Neuronal stem cell (in vitro differentiated cells): ENCODE data around the gene PCBP2.
"Not testable (repeated sequence)": the region's sequence is repeated elsewhere in the genome, so short reads cannot be mapped to it uniquely, and the experiment has no call there.

Experiments
- DNase-seq: peaks from one replicate; pipeline ENCODE4 v3.0.0-alpha.2; 2013; ENCODE audit warnings: low spot score
- H2AFZ ChIP-seq: one replicate; pipeline ENCODE4 v1.6.1; 2013; ENCODE audit warnings: mild to moderate bottlenecking, low read length, inconsistent platforms
- H2AK5ac ChIP-seq: 2 replicates; pipeline ENCODE4 v1.6.1; 2013; ENCODE audit warnings: low read depth, mild to moderate bottlenecking, inconsistent platforms, low read length, moderate library complexity, mixed read lengths
- H2BK120ac ChIP-seq: 2 replicates; pipeline ENCODE4 v1.6.1; 2013; ENCODE audit warnings: low read depth, mild to moderate bottlenecking, inconsistent platforms, low read length, moderate library complexity, mixed read lengths
- H2BK12ac ChIP-seq: one replicate; pipeline ENCODE4 v1.6.1; 2013; ENCODE audit warnings: low read length, inconsistent platforms
- H2BK15ac ChIP-seq: 2 replicates; pipeline ENCODE4 v1.6.1; 2013; ENCODE audit warnings: mild to moderate bottlenecking, low read length, inconsistent platforms, mixed read lengths
- H2BK5ac ChIP-seq: one replicate; pipeline ENCODE4 v1.6.1; 2013; ENCODE audit warnings: inconsistent platforms, mild to moderate bottlenecking, low read length, moderate library complexity
- H3K14ac ChIP-seq: one replicate; pipeline ENCODE4 v1.6.1; 2013; ENCODE audit warnings: low read length, inconsistent platforms
- H3K18ac ChIP-seq: 2 replicates; pipeline ENCODE4 v1.6.1; 2013; ENCODE audit warnings: low read length, inconsistent platforms
- H3K23ac ChIP-seq: 2 replicates; pipeline ENCODE4 v1.6.1; 2013; ENCODE audit warnings: low read depth, mild to moderate bottlenecking, mixed read lengths, low read length, inconsistent platforms; ENCODE audit not compliant: poor library complexity
- H3K27ac ChIP-seq: replicated peaks from 3 replicates; pipeline ENCODE4 v1.5.1; 2013; ENCODE audit warnings: low read length, inconsistent platforms
- H3K27me3 ChIP-seq, 3 experiments: 2 replicates each; pipeline ENCODE4 v1.6.1; 2013; ENCODE audit warnings: low read length in 3 of 3, mild to moderate bottlenecking in 2 of 3, inconsistent platforms in 1 of 3, low read depth in 1 of 3, mixed read lengths in 1 of 3, moderate library complexity in 1 of 3; ENCODE audit not compliant: control insufficient read depth in 3 of 3, insufficient read depth in 3 of 3
- H3K36me3 ChIP-seq, 2 donors: replicated peaks in 1 of 2; 2 replicates each; pipeline ENCODE4 v1.6.1; 2013; ENCODE audit warnings: low read length in 2 of 2; ENCODE audit not compliant: control insufficient read depth in 2 of 2, insufficient read depth in 2 of 2
- H3K4ac ChIP-seq: 2 replicates; pipeline ENCODE4 v1.6.1; 2013; ENCODE audit warnings: inconsistent platforms, mild to moderate bottlenecking, low read length, moderate library complexity
- H3K4me1 ChIP-seq, 2 donors: 1 replicate in 1 of 2; 2 replicates in 1 of 2; pipeline ENCODE4 v1.6.1; 2013; ENCODE audit warnings: low read length in 2 of 2, low read depth in 1 of 2; ENCODE audit not compliant: control insufficient read depth in 2 of 2, insufficient read depth in 1 of 2
- H3K4me2 ChIP-seq: one replicate; pipeline ENCODE4 v1.6.1; 2013; ENCODE audit warnings: mild to moderate bottlenecking, low read length, inconsistent platforms; ENCODE audit not compliant: insufficient read depth, poor library complexity, severe bottlenecking
- H3K4me3 ChIP-seq, 2 donors: 2 replicates each; pipeline ENCODE4 v1.5.1; 2013; ENCODE audit warnings: low read length in 2 of 2, mild to moderate bottlenecking in 2 of 2, inconsistent platforms in 1 of 2, moderate library complexity in 1 of 2
- H3K79me1 ChIP-seq: one replicate; pipeline ENCODE4 v1.6.1; 2013; ENCODE audit warnings: low read depth, mild to moderate bottlenecking, inconsistent platforms, low read length, moderate library complexity
- H3K9ac ChIP-seq: one replicate; pipeline ENCODE4 v1.6.1; 2013; ENCODE audit warnings: mild to moderate bottlenecking, low read depth, low read length, inconsistent platforms; ENCODE audit not compliant: poor library complexity
- H3K9me3 ChIP-seq, 2 donors: replicated peaks in 1 of 2; 2 replicates each; pipeline versions ENCODE3 to v1.6.1; 2013; ENCODE audit warnings: low read length in 2 of 2, mild to moderate bottlenecking in 2 of 2, inconsistent platforms in 1 of 2, low read depth in 1 of 2, mixed read lengths in 1 of 2, moderate library complexity in 1 of 2; ENCODE audit not compliant: control insufficient read depth in 2 of 2, insufficient read depth in 1 of 2
- H4K8ac ChIP-seq: one replicate; pipeline ENCODE4 v1.6.1; 2013; ENCODE audit warnings: low read depth, mild to moderate bottlenecking, inconsistent platforms, low read length, moderate library complexity
- H4K91ac ChIP-seq: one replicate; pipeline ENCODE4 v1.6.1; 2013; ENCODE audit warnings: low read length, low read depth, mild to moderate bottlenecking, inconsistent platforms; ENCODE audit not compliant: poor library complexity
- WGBS, 2 donors: extraction: QIAGEN DNeasy Blood & Tissue Kit; methylation state at CpG; one replicate each; pipeline ENCODE4 v1.1.7; 2013; ENCODE audit warnings: missing lambda C conversion rate in 2 of 2, mixed read lengths in 1 of 2; ENCODE audit not compliant: insufficient read length in 2 of 2, insufficient replicate concordance in 1 of 2; ENCODE audit errors: extremely low coverage in 2 of 2; 5-methylcytosine and 5-hydroxymethylcytosine counted together

Gene PCBP2

GRCh38 chr12:53441040-53441833 is 10.7 kb upstream of the PCBP2 start, which contains the start of gene PRR13:
Gene PRR13 (plus strand): TSS chr12:53441734. CDS start chr12:53442715, 981 bp downstream.
- no CpG with 5 or more reads among the region's 31 CpGs for WGBS, 2 donors

DNA sequence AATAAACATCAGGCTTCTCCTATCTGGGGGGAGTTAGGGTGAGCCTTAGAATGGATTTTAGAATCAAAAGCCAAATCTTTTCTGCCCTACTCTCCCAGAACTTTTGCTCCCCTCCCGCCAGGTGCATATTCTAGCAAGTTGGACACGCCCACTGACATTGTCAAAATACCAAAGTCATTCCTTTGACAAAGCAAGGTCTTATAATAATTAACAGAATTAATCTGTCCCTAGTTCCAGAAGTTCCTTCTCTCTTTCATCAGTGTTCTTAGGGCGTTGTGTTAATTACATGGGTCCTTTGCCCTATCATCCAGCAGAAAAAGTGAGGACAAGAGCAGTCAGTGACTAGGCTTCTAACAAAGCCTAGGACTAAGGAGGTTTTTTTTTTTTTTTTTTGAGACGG is 7.9 kb upstream of the PCBP2 start:
- H4K91ac ChIP-seq = no peak overlapping the region
- no peak overlapping the region for H3K4ac ChIP-seq
- no peak overlapping the region for H3K14ac ChIP-seq
- no peak overlapping the region for H2AK5ac ChIP-seq
- H3K4me2 ChIP-seq = no peak overlapping the region
- no peak overlapping the region for H3K27ac ChIP-seq
- H3K4me3 ChIP-seq = no peak overlapping the region
- H2BK5ac ChIP-seq = no peak overlapping the region
- H3K27me3 ChIP-seq = no peaks in the 10 kb centered on the region
- H4K8ac ChIP-seq = no peak overlapping the region
- H3K36me3 ChIP-seq = peaks cover 7 to 38% of the 10 kb centered on the region in 2 donors
- no peak overlapping the region for H3K18ac ChIP-seq
- no peak overlapping the region for H2BK120ac ChIP-seq
- peaks cover 0 to 5% of the 10 kb centered on the region in 2 donors for H3K4me1 ChIP-seq
- H3K9ac ChIP-seq = no peak overlapping the region
- no peak overlapping the region for H3K23ac ChIP-seq
- no peak overlapping the region for H2BK15ac ChIP-seq
- no CpG with 5 or more reads among the region's 4 CpGs for WGBS, 2 donors
- no peak for DNase-seq
- no peaks in the 10 kb centered on the region for H3K9me3 ChIP-seq
- no peak overlapping the region for H2AFZ ChIP-seq
- peaks cover 1% of the 10 kb centered on the region for H3K79me1 ChIP-seq
- H2BK12ac ChIP-seq = no peak overlapping the region

More at GRCh38 chr12:53441040-53441833, 10.7 kb upstream of the PCBP2 start, which contains the start of gene PRR13:
- peaks cover 1% of the 10 kb centered on the region for H3K79me1 ChIP-seq
- peak within 1 kb of the TSS; percentile 86 to 88 for H3K4me3 ChIP-seq
- no peak within 1 kb of the TSS for H3K23ac ChIP-seq
- no peaks in the 10 kb centered on the region for H3K9me3 ChIP-seq
- no peak within 1 kb of the TSS for H4K91ac ChIP-seq
- H2AK5ac ChIP-seq = no peak within 1 kb of the TSS
- H2BK5ac ChIP-seq = no peak within 1 kb of the TSS
- H3K27ac ChIP-seq = peak within 1 kb of the TSS; percentile 73
- peak within 1 kb of the TSS; percentile 94 for H2AFZ ChIP-seq
- peak within 1 kb of the TSS; percentile 91 for H3K4me2 ChIP-seq
- no peak within 1 kb of the TSS for H2BK120ac ChIP-seq
- no peak within 1 kb of the TSS for H2BK12ac ChIP-seq
- H3K36me3 ChIP-seq = peaks cover 4 to 27% of the 10 kb centered on the region in 2 donors
- peak within 1 kb of the TSS; percentile 44 for H3K9ac ChIP-seq
- peak; percentile 96 for DNase-seq
- peaks cover 0 to 5% of the 10 kb centered on the region in 2 donors for H3K4me1 ChIP-seq
- H3K27me3 ChIP-seq = no peaks in the 10 kb centered on the region
- no peak within 1 kb of the TSS for H3K4ac ChIP-seq
- no peak within 1 kb of the TSS for H2BK15ac ChIP-seq
- no peak within 1 kb of the TSS for H3K14ac ChIP-seq
- no peak within 1 kb of the TSS for H4K8ac ChIP-seq
- H3K18ac ChIP-seq = no peak within 1 kb of the TSS

DNA sequence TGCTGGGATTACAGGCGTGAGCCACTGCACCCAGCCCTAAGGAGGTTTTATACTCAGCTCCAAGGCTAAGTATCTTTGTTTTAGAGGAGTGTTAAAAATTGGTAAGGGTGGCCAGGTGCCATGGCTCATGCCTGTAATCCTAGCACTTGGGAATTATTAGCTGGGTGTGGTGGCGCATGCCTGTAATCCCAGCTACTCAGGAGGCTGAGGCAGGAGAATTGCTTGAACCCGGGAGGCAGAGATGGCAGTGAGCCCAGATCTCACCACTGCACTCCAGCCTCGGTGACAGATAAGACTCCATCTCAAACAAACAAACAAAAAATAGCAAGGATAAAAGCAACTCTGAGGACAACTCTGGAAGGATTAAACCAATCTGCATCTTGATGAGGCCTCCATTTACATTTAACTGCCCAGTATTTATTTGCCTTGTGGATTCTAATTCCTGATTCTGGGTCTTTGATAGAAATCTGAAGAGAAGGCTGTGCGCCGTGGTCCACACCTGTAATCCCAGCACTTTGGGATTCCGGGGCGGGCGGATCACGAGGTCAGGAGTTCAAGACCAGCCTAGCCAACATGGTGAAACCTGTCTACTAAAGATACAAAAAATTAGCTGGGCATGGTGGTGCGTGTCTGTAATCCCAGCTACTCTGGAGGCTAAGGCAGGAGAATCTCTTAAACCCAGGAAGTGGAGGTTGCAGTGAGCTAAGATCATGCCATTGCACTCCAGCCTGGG is 7.1 kb upstream of the PCBP2 start:
- H4K8ac ChIP-seq, H3K18ac ChIP-seq, H3K4me1 ChIP-seq, H4K91ac ChIP-seq, H3K14ac ChIP-seq, H3K4me2 ChIP-seq, DNase-seq, H2BK5ac ChIP-seq, H3K9me3 ChIP-seq, H2BK120ac ChIP-seq, H3K23ac ChIP-seq, H3K79me1 ChIP-seq, H3K9ac ChIP-seq, H3K27ac ChIP-seq, H2AK5ac ChIP-seq, H2BK12ac ChIP-seq, H3K4me3 ChIP-seq, H3K4ac ChIP-seq, H3K27me3 ChIP-seq, H2AFZ ChIP-seq, H2BK15ac ChIP-seq: not testable (repeated sequence)
- peaks cover 7 to 38% of the 10 kb centered on the region in 2 donors for H3K36me3 ChIP-seq
- no CpG with 5 or more reads among the region's 11 CpGs for WGBS, 2 donors

GRCh38 chr12:53450936-53451335 is 966 bp upstream of the PCBP2 start:
- H3K9me3 ChIP-seq = peaks cover 0 to 2% of the 10 kb centered on the region in 2 donors
- no peak overlapping the region for H2BK15ac ChIP-seq
- no peak overlapping the region for H2AK5ac ChIP-seq
- no peak overlapping the region for H2BK12ac ChIP-seq
- peaks cover 2 to 16% of the 10 kb centered on the region in 2 donors for H3K4me1 ChIP-seq
- no peak overlapping the region for H3K14ac ChIP-seq
- H4K91ac ChIP-seq = no peak overlapping the region
- no peak overlapping the region for H3K23ac ChIP-seq
- no peak overlapping the region for H4K8ac ChIP-seq
- no peak overlapping the region for H2BK120ac ChIP-seq
- no peaks in the 10 kb centered on the region for H3K79me1 ChIP-seq
- no peak overlapping the region for H3K4me3 ChIP-seq
- no peak overlapping the region for H3K4ac ChIP-seq
- no peaks in the 10 kb centered on the region for H3K27me3 ChIP-seq
- H3K4me2 ChIP-seq = no peak overlapping the region
- H3K27ac ChIP-seq = no peak overlapping the region
- no peak overlapping the region for H3K18ac ChIP-seq
- H3K9ac ChIP-seq = no peak overlapping the region
- peaks cover 16 to 43% of the 10 kb centered on the region in 2 donors for H3K36me3 ChIP-seq
- H2AFZ ChIP-seq = no peak overlapping the region
- no CpG with 5 or more reads among the region's 7 CpGs for WGBS, 2 donors
- DNase-seq = no peak
- H2BK5ac ChIP-seq = no peak overlapping the region
